Stimulated activated CD4-positive, alpha-beta T cell treated with anti-CD3 and anti-CD28 coated beads, TNF-alpha, amount 100 ng/mL, for 4 hours (primary cell): ENCODE data around the gene WWOX.
"Not testable (repeated sequence)": the region's sequence is repeated elsewhere in the genome, so short reads cannot be mapped to it uniquely, and the experiment has no call there.

Experiments used
- DNase-seq, 3 experiments: peaks; one replicate each; pipeline ENCODE4 v3.0.0-alpha.2; 2020; ENCODE audit warnings: low read depth in 3 of 3

Gene WWOX

GRCh38 chr16:78501744-78502143 is 402.3 kb downstream of the WWOX start:
- no peak for DNase-seq

GRCh38 chr16:78502812-78503350 is 403.4 kb downstream of the WWOX start:
- DNase-seq, result no peak

GRCh38 chr16:78503602-78504001 is 404.1 kb downstream of the WWOX start:
- peak in 1 of 3 experiments; percentile 8 for DNase-seq

GRCh38 chr16:78504401-78504851 is 405.0 kb downstream of the WWOX start:
- DNase-seq, result no peak

GRCh38 chr16:78505036-78505435 is 405.6 kb downstream of the WWOX start:
- no peak for DNase-seq

- no peak for DNase-seq
Measured at GRCh38 chr16:78505544-78506366, 406.3 kb downstream of the WWOX start.

GRCh38 chr16:78506367-78507193 is 407.1 kb downstream of the WWOX start:
- DNase-seq, result no peak

DNA sequence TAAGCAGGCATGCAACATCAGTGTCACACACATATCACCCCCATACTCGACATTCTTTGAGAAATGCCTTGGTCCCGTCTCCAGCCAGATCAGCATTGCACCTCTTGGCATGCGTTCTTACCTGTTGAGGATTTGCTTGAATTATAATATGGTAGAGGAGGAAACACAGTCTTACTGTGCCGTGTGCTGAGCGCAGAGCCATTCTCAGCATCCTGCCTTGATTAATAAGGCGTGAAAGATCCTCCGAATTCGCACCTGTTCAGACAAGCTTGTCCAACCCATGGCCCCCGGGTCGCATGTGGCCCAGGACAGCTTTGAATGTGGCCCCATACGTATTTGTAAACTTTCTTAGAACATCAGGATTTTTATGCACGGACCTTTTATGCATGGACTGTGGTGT is 408.1 kb downstream of the WWOX start:
- DNase-seq, result no peak

GRCh38 chr16:78509965-78510364 is 410.5 kb downstream of the WWOX start:
- DNase-seq, result no peak

GRCh38 chr16:78510496-78510895 is 411.0 kb downstream of the WWOX start:
- DNase-seq, result no peak

- DNase-seq, result no peak
Measured at GRCh38 chr16:78513838-78514237, 414.4 kb downstream of the WWOX start.

DNA sequence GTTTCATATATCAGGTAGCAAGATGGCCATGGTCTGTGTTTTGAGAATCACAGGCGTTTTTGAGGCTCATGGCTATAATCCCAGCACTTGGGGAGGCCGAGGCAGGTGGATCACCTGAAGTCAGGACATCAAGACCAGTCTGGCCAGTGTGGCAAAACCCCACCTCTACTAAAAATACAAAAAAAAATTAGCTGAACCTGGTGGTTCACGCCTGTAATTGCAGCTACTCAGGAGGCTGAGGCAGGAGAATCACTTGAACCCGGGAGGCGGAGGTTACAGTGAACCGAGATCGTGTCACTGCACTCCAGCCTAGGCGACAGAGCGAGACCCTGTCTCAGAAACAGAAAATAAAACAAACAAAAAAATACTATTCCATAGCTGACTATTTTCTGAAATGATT is 415.4 kb downstream of the WWOX start:
- not testable (repeated sequence) for DNase-seq

DNA sequence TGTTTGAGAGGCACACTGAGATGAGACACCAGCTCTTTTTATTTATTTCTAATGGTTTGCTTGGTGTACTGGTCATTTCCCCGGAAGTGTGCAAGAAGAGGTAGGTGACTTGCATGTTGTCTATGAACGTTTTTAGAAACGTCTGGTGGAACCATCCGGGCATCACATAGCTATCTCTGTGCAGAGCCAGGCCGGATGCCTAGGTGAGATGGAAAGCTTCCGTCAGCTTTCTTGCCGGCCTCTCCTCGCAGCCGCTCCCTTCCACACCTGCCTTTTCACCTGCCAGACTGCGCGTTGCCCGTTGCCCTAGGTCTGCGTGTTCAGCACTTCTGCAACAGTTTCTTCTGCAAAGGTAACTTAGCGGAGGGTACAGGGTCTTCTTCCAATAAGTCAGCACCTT is 416.0 kb downstream of the WWOX start:
- DNase-seq, result no peak

DNA sequence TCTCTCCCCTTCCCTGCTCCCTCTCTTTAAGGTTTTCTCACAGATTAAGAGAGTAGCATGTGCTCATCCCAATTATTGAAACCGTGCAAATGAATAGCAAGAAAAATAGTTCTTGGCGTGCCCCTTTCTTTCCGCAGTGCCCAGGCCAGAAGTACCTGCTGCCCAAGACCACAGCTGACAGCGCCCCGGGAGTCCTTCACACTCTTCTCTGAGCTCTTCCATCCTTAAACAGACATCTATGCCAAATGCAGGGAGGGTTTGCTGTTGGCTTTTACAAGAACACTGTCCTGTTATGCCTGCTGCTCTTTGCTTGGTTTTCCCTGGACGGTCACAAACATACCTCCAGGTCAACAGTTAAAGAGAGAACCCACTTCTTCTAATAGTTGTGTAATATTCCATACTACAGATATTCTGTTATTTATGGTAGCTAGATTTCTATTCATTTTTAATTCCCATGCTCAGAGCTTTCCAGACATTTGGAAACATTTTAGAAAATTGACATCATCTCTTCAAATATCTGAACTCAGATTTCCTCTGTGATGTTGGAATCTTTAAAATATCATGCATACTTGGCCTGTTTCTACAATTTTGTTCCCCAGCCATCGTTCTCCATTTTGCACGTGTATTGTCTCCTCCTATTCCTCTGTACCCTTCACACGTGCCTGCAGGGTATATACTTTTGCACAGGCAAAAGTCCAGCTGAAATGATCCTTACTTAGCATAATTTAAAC is 416.7 kb downstream of the WWOX start:
- DNase-seq, result no peak

DNA sequence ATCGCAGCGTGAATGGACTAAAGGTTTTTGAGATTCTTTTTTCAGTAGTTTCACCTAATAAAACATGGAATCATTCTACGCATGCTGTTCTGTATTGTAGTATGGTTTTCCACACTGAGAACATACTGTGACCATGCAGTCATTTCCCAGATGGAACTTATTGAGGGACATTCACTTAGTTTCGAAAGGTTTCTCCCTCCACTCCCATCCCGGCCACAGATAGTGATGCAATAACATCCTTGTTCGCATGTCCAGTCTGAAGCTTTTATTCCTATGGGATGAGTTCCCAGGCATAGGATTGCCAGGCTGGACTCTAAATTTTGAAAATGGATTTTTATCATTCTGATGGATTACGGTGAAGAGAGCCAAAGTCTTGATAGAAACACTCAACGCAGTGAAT is 420.4 kb downstream of the WWOX start:
- no peak for DNase-seq

DNA sequence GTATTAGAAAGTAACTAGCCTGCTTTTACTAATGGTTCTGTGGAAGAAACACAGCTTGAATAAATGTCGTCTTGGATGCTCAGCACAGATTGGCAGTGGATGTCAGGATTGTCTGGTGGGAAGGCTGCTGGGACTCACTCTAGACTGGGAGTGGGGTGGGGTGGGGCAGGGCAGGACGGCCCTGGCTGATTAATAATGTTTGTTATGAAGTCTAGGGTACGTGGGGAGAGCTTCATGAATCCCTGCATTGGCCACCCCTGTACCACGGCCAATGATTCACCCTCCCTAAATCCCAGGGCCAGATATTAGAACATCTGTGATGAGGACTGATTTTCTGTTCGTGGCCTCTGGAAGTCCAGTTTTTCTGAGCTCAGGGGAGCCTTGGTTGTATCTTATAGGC is 421.0 kb downstream of the WWOX start:
- no peak for DNase-seq

- no peak for DNase-seq
Measured at GRCh38 chr16:78522327-78522726, 422.9 kb downstream of the WWOX start.

- DNase-seq, result no peak
Measured at GRCh38 chr16:78523212-78523985, 423.9 kb downstream of the WWOX start.

DNA sequence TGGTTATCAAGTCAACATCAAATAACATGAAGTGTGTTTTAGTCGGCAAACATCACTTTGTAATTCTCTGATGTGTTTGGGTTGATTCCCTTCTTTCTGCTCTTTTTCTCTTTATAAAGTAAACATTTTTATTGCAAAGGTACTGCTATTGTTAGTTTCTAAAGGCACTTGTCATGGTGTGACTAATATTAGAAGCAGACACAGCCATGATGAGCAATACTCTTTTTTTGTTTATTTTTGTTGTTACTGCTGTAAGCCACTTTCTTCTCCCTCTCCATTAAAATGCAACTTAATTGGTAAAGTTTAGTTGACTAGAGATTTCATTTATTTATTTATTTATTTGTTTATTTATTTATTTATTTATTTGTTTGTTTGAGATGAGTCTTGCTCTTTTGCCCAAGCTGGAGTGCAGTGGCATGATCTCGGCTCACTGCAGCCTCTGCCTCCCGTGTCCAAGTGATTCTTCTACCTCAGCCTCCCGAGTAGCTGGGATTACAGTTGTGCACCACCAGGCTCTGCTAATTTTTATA is 424.7 kb downstream of the WWOX start:
- no peak for DNase-seq

- DNase-seq, result no peak
Measured at GRCh38 chr16:78528265-78528664, 428.8 kb downstream of the WWOX start.

DNA sequence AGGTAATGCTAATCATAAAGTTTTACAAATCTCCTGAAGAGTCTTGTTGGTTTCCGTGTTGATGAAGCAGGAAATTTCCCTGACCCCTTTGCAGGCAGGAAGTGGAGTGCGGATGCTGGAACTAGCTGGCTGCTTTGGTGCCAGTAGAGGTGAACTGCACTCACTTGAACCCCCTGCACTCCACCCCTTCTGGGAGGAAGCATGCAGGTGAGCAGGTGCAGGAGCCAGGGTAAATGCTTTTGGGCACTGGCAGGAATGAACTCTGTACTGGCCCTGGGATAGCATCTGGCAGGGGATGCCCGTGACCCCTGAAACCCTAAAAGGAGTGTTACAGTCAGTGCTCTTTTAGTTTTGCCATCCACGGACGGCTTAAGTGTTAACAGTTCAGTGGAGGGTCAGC is 430.4 kb downstream of the WWOX start:
- DNase-seq, result no peak
